ENCODE data around the gene CPT1B.
"Not testable (repeated sequence)": the region's sequence is repeated elsewhere in the genome, so short reads cannot be mapped to it uniquely, and the experiment has no call there.

CPT1B gene

GRCh38 chr22:50533856-50534711, 44.1 kb downstream of the CPT1B start:
- not testable (repeated sequence) for H3K27me3 ChIP-seq (ENCODE audit: insufficient read depth, low read length); H3K4me1 ChIP-seq (ENCODE audit: insufficient read depth, low read length); H3K36me3 ChIP-seq (ENCODE audit: insufficient read depth, low read length); H3K4me3 ChIP-seq (ENCODE audit: low read length); H2AFZ ChIP-seq (ENCODE audit: low read depth, low read length)
- peaks cover 14% of the 10 kb centered on the region for H3K9me3 ChIP-seq (ENCODE audit: low read length)

DNA sequence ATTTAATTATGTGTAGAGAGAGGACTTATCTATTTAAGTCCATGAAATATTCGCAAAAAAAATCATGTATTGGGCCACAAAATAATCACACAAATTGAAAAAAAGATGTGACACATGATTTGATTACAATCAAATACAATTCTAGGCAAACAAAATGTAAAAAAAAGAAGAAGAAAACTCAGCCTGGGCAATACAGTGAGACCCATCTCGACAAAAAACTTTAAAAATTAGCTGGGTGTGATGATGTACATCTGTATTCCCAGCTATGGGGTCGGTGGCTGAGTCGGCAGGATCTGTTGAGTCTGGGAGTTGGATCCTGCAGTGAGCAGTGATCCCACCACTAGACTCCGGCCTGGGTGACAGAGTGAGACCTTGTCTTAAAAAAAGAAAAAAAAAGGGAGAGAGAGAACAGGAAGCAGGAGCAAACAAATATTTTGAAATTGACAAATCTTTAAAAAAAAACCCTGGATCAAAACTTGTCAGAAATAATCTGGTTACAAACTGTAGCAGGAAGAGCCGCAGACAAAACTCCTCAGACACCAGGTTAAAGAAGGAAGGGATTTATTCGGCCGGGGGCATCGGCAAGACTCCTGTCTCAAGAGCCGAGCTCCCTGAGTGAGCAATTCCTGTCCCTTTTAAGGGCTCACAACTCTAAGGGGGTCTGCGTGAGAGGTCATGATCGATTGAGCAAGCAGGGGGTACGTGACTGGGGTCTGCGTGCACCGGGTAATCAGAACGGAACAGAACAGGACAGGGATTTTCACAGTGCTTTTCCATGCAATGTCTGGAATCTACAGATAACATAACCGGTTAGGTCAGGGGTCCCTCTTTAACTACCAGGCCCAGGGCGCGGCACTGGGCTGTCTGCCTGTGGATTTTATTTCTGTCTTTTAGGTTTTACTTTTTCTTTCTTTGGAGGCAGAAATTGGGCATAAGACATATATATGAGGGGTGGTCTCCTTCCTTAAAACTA, 45.1 kb downstream of the CPT1B start:
- H3K27me3 ChIP-seq (ENCODE audit: insufficient read depth, low read length) = peaks cover 7% of the 10 kb centered on the region
- peaks cover 15% of the 10 kb centered on the region for H3K9me3 ChIP-seq (ENCODE audit: low read length)
- H3K4me1 ChIP-seq (ENCODE audit: insufficient read depth, low read length) = peaks cover 9% of the 10 kb centered on the region
- no peaks in the 10 kb centered on the region for H3K36me3 ChIP-seq (ENCODE audit: insufficient read depth, low read length)
- peak overlapping the region; percentile 80 for H2AFZ ChIP-seq (ENCODE audit: low read depth, low read length)
- H3K4me3 ChIP-seq (ENCODE audit: low read length) = peak overlapping the region; percentile 67

GRCh38 chr22:50531962-50532674, 46.1 kb downstream of the CPT1B start:
- Histone ChIP-seq H3K27me3 (ENCODE audit: insufficient read depth, low read length) (peaks cover 7% of the 10 kb centered on the region), H3K4me1 (ENCODE audit: insufficient read depth, low read length) (peaks cover 9% of the 10 kb centered on the region), H3K4me3 (ENCODE audit: low read length) (peak overlapping the region; percentile 67), H3K36me3 (ENCODE audit: insufficient read depth, low read length) (no peaks in the 10 kb centered on the region), H3K9me3 (ENCODE audit: low read length) (peaks cover 15% of the 10 kb centered on the region), H2AFZ (ENCODE audit: low read depth, low read length) (peak overlapping the region; percentile 80)

DNA sequence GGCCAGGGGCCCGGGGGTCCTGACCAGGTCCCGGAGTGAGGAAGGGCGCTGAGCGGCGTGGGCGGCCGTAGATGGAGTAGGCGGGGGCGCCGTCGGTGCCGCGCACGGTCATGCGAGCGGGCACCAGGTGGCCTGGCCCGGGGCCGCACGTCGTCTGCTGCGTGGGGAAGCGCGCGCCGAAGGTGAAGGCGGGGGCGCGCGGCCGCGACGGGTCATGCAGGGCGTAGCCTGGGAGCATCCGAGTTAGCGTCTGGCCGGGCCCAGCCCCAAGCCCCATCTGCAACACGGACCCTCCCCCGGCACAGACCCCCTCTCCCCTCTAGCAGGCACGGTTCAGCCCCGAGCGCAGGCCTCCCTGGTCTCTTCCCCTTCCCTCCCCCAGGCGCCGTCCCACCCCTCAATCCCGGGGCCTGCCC, 46.7 kb downstream of the CPT1B start:
- Histone ChIP-seq H2AFZ (ENCODE audit: low read depth, low read length) (peak overlapping the region; percentile 80), H3K9me3 (ENCODE audit: low read length) (peaks cover 15% of the 10 kb centered on the region), H3K27me3 (ENCODE audit: insufficient read depth, low read length) (peaks cover 7% of the 10 kb centered on the region), H3K36me3 (ENCODE audit: insufficient read depth, low read length) (no peaks in the 10 kb centered on the region), H3K4me3 (ENCODE audit: low read length) (peak overlapping the region; percentile 67), H3K4me1 (ENCODE audit: insufficient read depth, low read length) (peaks cover 13% of the 10 kb centered on the region)

- Histone ChIP-seq H3K9me3 (ENCODE audit: low read length) (peaks cover 15% of the 10 kb centered on the region), H3K27me3 (ENCODE audit: insufficient read depth, low read length) (peaks cover 7% of the 10 kb centered on the region), H3K4me3 (ENCODE audit: low read length) (no peak overlapping the region), H3K36me3 (ENCODE audit: insufficient read depth, low read length) (no peaks in the 10 kb centered on the region), H3K4me1 (ENCODE audit: insufficient read depth, low read length) (peaks cover 14% of the 10 kb centered on the region), H2AFZ (ENCODE audit: low read depth, low read length) (no peak overlapping the region)
These were observed 47.2 kb downstream of the CPT1B start for GRCh38 chr22:50530877-50531545.

DNA sequence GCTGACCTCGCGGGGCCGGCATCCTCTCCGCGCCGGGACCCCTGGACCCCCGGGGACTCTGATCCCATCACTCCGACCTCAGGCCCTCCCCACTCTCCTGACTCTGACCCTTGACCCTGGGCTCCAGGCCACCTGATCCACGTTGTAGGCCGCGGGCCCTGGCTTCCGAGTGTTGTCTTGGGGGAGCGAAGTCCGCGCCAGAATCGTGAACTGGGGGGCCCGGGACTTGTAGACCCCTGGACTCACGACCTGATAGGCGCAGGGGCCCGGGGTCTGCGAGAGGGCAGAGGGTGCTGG, 47.7 kb downstream of the CPT1B start:
- no peaks in the 10 kb centered on the region for H3K36me3 ChIP-seq (ENCODE audit: insufficient read depth, low read length)
- peaks cover 7% of the 10 kb centered on the region for H3K27me3 ChIP-seq (ENCODE audit: insufficient read depth, low read length)
- peaks cover 15% of the 10 kb centered on the region for H3K9me3 ChIP-seq (ENCODE audit: low read length)
- H3K4me1 ChIP-seq (ENCODE audit: insufficient read depth, low read length) = peaks cover 14% of the 10 kb centered on the region
- no peak overlapping the region for H3K4me3 ChIP-seq (ENCODE audit: low read length)
- no peak overlapping the region for H2AFZ ChIP-seq (ENCODE audit: low read depth, low read length)

- Histone ChIP-seq H3K4me3 (ENCODE audit: low read length) (no peak within 1 kb of the TSS), H3K4me1 (ENCODE audit: insufficient read depth, low read length) (peaks cover 17% of the 10 kb centered on the region), H2AFZ (ENCODE audit: low read depth, low read length) (no peak within 1 kb of the TSS), H3K27me3 (ENCODE audit: insufficient read depth, low read length) (peaks cover 7% of the 10 kb centered on the region), H3K36me3 (ENCODE audit: insufficient read depth, low read length) (no peaks in the 10 kb centered on the region), H3K9me3 (ENCODE audit: low read length) (peaks cover 15% of the 10 kb centered on the region)
These were observed 48.2 kb downstream of the CPT1B start, which contains the start of gene TYMP for GRCh38 chr22:50529897-50530579. Gene TYMP, minus strand, starts transcription at chr22:50530012. Its CDS starts 303 bp downstream, at chr22:50529709.

DNA sequence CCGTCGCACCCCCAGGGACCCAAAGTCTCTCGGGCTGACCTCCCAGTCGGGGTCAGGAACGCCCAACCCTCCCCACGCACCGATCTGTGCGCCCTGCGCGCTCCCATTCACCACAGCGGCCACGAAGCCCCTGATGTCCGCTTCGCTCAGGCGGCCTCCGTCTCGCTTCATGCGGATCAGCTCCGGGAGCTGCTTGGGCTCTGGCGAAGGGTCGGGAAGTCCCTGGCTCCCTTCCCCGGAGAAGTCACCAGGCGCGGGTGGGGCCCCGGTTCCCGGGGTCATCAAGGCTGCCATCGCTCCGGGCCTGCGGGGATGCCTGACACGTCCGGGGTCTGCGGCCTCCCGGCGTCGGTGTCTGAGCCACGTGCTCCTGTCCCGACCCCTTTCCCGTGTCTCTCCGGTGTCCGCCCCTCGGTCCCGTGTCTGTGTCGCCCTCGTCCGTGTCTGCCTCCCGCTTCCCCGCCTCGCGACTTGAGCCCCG, 48.8 kb downstream of the CPT1B start:
- Histone ChIP-seq H3K36me3 (ENCODE audit: insufficient read depth, low read length) (no peaks in the 10 kb centered on the region), H3K4me1 (ENCODE audit: insufficient read depth, low read length) (peaks cover 23% of the 10 kb centered on the region), H3K4me3 (ENCODE audit: low read length) (no peak overlapping the region), H3K27me3 (ENCODE audit: insufficient read depth, low read length) (peaks cover 7% of the 10 kb centered on the region), H2AFZ (ENCODE audit: low read depth, low read length) (no peak overlapping the region), H3K9me3 (ENCODE audit: low read length) (peaks cover 15% of the 10 kb centered on the region)

DNA sequence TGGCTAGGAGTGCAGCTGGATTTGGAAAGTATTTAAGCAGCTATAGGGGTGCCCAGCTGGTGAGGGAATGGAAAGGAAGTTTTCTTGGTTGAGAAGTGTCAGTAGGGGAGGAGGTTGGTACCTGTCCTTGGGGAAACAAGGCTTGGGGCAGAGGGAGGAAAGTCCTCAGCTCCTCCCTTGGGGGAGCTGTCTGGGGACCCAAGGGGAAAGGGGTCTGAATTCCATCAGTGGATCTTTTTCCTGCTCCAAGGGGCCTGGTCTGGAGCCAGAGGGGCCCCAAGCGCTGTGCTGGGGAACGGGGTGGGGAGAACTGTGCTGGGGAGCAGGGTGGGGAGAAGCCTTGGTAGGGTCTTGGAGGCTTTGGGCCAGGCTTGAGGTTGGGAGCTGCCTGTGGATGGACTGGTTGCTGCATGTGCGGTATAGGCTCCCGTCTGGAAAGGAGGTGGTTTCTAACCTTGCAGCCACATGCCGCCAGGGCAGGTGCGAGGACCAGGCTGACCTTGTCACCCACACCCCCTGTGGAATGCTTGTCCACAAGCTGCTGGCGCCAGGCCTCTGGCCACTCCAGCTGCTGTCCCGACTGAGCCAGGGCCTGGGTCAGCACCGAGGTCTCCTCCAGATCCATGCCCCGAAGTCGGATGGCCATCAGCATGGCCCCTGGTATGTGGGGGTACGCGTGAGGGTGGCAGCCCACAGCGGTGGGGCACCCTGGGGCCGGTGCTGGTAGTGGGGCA, 49.4 kb downstream of the CPT1B start:
- peaks cover 15% of the 10 kb centered on the region for H3K9me3 ChIP-seq (ENCODE audit: low read length)
- H3K27me3 ChIP-seq (ENCODE audit: insufficient read depth, low read length) = peaks cover 7% of the 10 kb centered on the region
- H3K36me3 ChIP-seq (ENCODE audit: insufficient read depth, low read length) = peaks cover 1% of the 10 kb centered on the region
- H2AFZ ChIP-seq (ENCODE audit: low read depth, low read length) = no peak overlapping the region
- peaks cover 26% of the 10 kb centered on the region for H3K4me1 ChIP-seq (ENCODE audit: insufficient read depth, low read length)
- H3K4me3 ChIP-seq (ENCODE audit: low read length) = no peak overlapping the region

DNA sequence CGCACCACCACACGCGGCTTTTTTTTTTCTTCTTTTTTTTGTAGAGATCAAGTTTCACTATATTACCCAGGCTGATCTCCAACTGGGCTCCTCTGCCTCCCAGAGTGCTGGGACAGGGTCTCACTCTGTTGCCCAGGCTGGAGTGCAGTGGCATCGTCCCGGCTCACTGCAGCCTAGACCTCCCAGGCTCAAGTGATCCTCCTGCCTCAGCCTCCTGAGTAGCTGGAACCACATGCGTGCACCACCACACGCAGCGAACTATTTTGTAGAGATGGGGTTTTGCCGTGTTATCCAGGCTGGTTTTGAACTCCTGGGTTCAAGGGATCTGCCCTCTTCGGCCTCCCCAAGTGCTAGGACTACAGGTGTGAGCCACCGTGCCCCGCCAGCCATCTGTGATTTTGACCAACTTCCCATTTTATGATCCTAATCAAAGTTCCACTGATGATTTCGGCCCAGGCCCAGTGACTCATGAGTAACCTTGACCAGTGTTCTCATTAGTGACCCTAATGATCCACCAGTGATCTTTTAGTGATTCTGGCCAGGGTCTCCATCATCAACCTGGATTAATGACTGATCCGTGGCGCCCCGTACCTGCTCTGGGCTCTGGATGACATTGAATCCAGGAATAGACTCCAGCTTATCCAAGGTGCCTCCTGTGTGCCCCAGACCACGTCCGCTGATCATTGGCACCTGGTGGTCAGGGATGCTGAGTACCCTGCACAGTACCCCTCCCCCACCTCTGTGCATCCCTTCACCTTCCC, 50.1 kb downstream of the CPT1B start:
- peaks cover 7% of the 10 kb centered on the region for H3K27me3 ChIP-seq (ENCODE audit: insufficient read depth, low read length)
- peaks cover 26% of the 10 kb centered on the region for H3K4me1 ChIP-seq (ENCODE audit: insufficient read depth, low read length)
- H3K36me3 ChIP-seq (ENCODE audit: insufficient read depth, low read length) = peaks cover 9% of the 10 kb centered on the region
- peaks cover 15% of the 10 kb centered on the region for H3K9me3 ChIP-seq (ENCODE audit: low read length)
- H2AFZ ChIP-seq (ENCODE audit: low read depth, low read length) = no peak overlapping the region
- H3K4me3 ChIP-seq (ENCODE audit: low read length) = no peak overlapping the region
